GM21529 (cell line): ENCODE results near the gene SRPK2.
"Not testable (repeated sequence)": the region's sequence is repeated elsewhere in the genome, so short reads cannot be mapped to it uniquely, and the experiment has no call there.

ENCODE experiments used
- ATAC-seq: cut with Tn5 transposase; IDR thresholded peaks from one replicate; pipeline ENCODE4 v1.9.1; 2021; ENCODE audit not compliant: unreplicated experiment

SRPK2 gene

DNA sequence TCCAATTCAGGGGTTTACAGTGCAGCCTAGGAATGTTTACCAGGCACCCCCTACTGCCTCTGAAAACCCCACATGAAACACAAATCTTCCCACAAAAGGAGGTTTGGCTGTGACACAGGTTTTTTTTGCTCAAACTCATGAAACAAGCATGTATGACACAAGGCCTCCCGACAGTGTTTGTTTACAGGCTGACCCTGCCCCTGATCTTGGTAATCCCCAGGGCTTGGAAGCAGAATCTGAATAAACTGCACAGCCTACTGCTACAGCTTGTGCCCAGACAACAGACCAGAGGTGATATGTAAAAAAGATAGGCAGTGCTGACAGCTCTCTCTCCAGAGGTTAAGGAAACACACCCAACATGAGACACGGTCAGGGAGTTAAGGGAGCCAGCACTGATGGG, 190.5 kb downstream of the SRPK2 start:
- no peak for ATAC-seq

DNA sequence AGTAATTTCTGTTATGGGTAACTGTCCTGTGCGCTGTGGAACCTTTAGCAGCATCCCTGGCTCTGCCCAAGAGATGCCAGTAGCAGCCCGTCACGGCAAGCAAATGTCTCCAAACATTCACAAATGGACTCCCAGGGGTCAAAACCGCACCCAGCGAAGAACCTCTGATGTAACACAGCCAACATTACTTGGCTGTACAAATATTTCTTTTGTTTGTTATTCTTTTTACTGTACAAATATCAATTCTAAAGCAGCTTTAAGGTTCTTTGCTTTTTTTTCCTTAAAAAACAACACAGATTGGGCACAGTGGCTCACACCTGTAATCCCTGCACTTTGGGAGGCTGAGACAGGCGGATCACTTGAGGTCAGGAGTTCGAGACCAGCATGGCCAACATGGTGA, 192.2 kb downstream of the SRPK2 start:
- no peak for ATAC-seq

- ATAC-seq, result no peak
Observed at GRCh38 chr7:105195891-105196290, 192.8 kb downstream of the SRPK2 start.

GRCh38 chr7:105194959-105195358, 193.8 kb downstream of the SRPK2 start:
- not testable (repeated sequence) for ATAC-seq

GRCh38 chr7:105191331-105191730, 197.4 kb downstream of the SRPK2 start:
- no peak for ATAC-seq

DNA sequence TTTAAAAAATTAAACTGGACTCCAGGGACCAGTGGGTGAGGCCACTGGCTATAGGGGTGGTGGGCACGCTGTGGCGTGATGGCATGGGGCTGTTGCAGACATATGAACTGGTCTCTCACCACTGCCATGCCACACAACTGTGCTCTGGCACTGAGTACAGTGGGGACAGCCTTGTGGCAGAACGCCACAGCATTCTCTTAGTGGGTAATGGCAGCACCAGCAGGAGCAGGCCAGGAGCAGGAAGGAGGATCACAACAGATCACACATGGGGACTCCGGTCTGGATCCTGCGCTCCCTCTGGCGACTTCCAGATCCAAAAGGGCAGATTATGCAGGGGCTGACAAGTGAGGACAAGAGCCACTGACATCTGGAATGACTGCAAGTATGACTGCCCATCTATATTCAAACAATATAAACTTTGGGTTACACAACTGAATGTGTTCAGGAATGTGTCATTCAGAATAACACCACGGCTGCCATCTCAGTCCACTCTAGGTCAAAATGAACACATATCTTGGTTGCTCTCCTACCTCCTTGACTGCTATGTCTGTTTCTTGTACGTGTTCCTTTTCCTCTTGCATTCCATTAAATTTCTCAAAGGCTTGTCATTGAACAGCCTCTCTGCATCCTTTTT, 198.7 kb downstream of the SRPK2 start:
- no peak for ATAC-seq

- no peak for ATAC-seq
Observed at GRCh38 chr7:105188201-105188600, 200.5 kb downstream of the SRPK2 start.

- ATAC-seq, result no peak
Observed at GRCh38 chr7:105187302-105188169, 201.2 kb downstream of the SRPK2 start.

DNA sequence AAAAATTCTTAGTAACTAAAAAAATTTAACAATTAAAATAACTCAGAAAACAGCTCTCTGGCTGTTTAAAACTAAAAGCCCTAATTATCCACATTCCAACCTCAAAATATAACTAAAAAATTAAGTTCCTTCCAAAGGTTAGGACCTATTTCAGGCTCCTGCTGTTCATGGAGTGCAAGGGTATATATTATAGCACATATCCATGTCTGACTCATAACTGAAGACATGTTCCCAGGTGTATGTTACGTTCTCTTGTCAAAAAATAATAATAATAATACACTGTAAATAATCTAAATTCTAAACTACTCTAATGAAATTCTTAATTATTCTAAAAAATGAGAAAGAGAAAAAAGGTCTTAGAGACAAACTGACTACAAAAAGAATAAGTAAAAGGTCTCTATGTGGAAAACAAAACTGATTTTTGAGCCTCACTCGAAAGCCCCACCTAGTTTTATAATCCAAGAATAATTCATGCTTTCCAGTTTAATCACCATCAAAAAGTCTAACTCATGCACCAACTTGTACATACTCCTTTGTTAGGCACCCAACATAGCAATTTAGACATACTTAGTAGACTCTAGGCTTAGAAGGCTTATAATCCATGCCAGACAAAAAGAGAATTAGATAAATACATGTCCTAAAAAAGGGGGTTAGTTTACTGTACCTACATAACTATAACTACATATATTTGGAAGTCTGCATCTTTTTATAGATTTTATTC, 203.3 kb downstream of the SRPK2 start:
- ATAC-seq, result no peak

- ATAC-seq, result no peak
Observed at GRCh38 chr7:105180002-105180401, 208.7 kb downstream of the SRPK2 start.

- no peak for ATAC-seq
Observed at GRCh38 chr7:105178928-105179541, 209.7 kb downstream of the SRPK2 start.

GRCh38 chr7:105178177-105178576, 210.5 kb downstream of the SRPK2 start:
- no peak for ATAC-seq

DNA sequence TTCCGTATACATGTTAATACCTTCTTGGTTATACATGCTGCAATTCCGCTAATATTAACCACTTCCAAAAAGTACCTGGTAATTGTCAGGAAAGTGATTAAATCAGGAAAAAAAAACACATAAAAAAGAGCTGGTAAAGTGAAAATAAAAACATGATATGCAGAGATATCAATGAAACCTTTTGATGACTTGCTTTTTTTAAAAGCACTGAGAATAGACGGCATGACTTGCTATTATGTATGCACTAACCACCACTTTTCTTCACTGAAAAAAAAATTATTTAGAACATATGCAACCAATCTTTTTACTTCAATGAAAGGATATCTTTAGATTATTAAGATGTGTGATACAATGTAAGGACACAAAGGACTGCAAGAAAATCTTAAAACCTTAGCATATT, 211.7 kb downstream of the SRPK2 start:
- ATAC-seq, result no peak

DNA sequence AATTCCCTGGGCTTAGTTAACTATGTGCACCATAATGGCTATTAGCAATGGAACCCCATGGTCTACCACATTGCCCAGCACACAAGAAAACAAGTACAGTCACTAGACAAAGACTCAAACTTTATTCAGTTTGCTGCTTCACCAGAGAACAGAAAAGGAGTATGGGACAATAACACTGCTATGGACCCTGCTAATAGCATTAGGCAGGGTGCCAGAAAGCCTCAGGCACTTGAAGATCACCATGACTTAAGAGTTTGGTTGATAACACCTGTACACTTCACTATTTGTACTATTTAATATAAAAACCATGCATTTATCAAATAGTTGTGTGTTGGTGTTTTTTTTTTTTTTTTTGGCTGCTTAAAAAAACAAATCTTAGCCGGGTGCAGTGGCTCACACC, 215.1 kb downstream of the SRPK2 start:
- no peak for ATAC-seq

- no peak for ATAC-seq
Observed at GRCh38 chr7:105164751-105165150, 224.0 kb downstream of the SRPK2 start.

DNA sequence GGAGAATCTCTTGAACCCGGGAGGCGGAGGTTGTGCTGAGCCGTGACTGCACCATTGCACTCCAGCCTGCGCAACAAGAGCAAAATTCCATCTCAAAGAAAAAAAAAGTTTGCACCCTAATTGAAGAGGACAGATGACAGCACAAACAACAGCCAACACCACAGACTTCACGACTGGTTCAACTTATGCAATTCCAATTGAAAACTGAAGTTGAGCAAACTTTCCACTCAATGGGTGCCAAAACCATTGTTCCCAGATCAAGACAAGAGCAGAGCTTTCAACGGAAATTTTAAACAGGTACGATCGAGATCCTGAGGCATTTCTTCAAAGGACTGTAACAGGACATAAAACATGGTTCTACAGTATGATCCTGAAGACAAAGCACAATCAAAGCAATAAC, 225.0 kb downstream of the SRPK2 start:
- ATAC-seq, result no peak

DNA sequence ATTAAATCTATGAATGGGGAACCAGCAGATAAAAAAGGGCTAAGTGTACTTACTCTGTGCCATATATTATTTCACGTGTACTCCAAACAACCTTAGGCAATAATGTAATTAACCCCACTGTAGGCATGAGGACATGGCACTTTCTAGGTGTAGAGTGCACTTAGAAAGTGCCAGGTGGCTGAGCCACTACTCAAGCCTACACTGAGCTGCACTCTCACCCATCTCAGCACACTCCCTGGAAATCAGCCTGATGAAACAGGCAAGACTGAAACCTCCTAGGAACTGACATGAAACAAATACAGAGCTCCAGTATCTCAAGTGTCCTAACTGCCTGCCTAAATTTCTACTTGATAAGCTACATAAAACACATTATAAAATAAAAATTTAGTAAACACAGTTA, 227.4 kb downstream of the SRPK2 start:
- ATAC-seq, result no peak

DNA sequence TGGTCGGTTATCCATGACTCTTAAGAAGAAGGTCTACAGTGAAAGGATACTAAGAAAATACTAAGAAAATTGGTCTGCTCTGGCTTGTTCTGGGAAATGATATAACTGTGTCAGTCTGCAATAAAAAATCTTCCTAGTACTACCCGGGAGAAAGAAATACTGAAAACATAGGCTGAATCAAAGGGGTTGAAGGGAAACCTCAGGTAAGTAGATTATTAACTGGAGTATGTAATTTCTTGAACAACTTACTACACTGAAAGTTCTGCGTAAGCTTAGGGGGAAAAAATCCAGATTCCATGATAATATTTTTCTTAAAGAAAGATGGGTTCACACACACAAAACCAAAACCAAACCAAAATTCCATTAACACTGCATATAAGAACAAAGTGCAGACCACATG, 231.4 kb downstream of the SRPK2 start:
- ATAC-seq, result no peak

DNA sequence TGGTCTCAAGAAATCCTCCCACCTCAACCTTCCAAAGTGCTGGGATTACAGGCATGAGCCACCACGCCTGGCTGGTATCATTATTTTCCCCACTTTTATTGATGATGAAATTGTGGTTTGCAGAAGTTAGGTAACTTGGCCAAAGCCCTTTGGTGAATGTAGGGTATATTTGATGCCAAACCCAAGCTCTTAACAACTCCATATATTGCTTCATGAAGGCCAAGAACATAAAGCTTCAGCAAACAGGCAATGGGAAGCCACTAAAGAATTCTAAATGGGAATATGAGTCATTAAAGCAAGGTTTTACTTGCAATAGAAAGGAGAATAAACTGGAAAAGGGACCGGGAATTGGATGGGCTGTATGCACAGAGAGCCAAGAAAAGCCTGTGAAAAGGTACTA, 232.0 kb downstream of the SRPK2 start:
- ATAC-seq, result no peak

- ATAC-seq, result no peak
Observed at GRCh38 chr7:105154084-105154483, 234.6 kb downstream of the SRPK2 start.

GRCh38 chr7:105153531-105153930, 235.2 kb downstream of the SRPK2 start:
- no peak for ATAC-seq
